NCI-H1694 (cell line): ENCODE measurements around the gene ATP13A4.

Source experiments
- DNase-seq: peaks from one replicate; lab custom pipeline; 2025; lab: John Stamatoyannopoulos, UW

ATP13A4 gene

GRCh38 chr3:193554811-193555210, at the start of gene ATP13A4:
ATP13A4 (minus strand) TSS chr3:193554895; CDS start chr3:193554799, 96 bp downstream.
- DNase-seq: no peak

- no peak for DNase-seq
These were observed 44.7 kb upstream of the ATP13A4 start for GRCh38 chr3:193599393-193599792.

- DNase-seq: no peak
These were observed 43.5 kb upstream of the ATP13A4 start for GRCh38 chr3:193598202-193598601.

- no peak for DNase-seq
These were observed 41.3 kb upstream of the ATP13A4 start for GRCh38 chr3:193595939-193596487.

GRCh38 chr3:193594946-193595689, 40.4 kb upstream of the ATP13A4 start:
- no peak for DNase-seq

GRCh38 chr3:193593668-193594030, 39.0 kb upstream of the ATP13A4 start:
- DNase-seq: peak; percentile 14

GRCh38 chr3:193592841-193593667, 38.4 kb upstream of the ATP13A4 start, which contains the start of gene OPA1:
OPA1 (plus strand) TSS chr3:193593208; CDS start chr3:193593378, 170 bp downstream.
- DNase-seq: peak; percentile 98

GRCh38 chr3:193590088-193590856, 35.6 kb upstream of the ATP13A4 start:
- no peak for DNase-seq

GRCh38 chr3:193589616-193590015, 34.9 kb upstream of the ATP13A4 start:
- DNase-seq: no peak

- no peak for DNase-seq
These were observed 34.4 kb upstream of the ATP13A4 start for GRCh38 chr3:193589129-193589528.

- DNase-seq: no peak
These were observed 31.8 kb upstream of the ATP13A4 start for GRCh38 chr3:193586526-193586925.

- no peak for DNase-seq
These were observed 30.8 kb upstream of the ATP13A4 start for GRCh38 chr3:193585530-193585929.

GRCh38 chr3:193574488-193575070, 19.9 kb upstream of the ATP13A4 start:
- DNase-seq: no peak

- DNase-seq: no peak
These were observed 18.9 kb upstream of the ATP13A4 start for GRCh38 chr3:193573403-193574191.

- DNase-seq: peak; percentile 87
These were observed 17.8 kb upstream of the ATP13A4 start for GRCh38 chr3:193572426-193572908.

- DNase-seq: no peak
These were observed 14.4 kb upstream of the ATP13A4 start for GRCh38 chr3:193569119-193569518.

- DNase-seq: peak; percentile 7
These were observed 9.3 kb upstream of the ATP13A4 start for GRCh38 chr3:193564012-193564411.

- DNase-seq: no peak
These were observed 8.7 kb upstream of the ATP13A4 start for GRCh38 chr3:193563426-193563825.

- no peak for DNase-seq
These were observed 6.2 kb upstream of the ATP13A4 start for GRCh38 chr3:193560870-193561269.

- no peak for DNase-seq
These were observed 5.4 kb upstream of the ATP13A4 start for GRCh38 chr3:193560091-193560490.

GRCh38 chr3:193559100-193559499, 4.4 kb upstream of the ATP13A4 start:
- no peak for DNase-seq
